Gastrocnemius medialis (tissue), 4 donors: ENCODE results near the gene KRT4.

ENCODE experiments used
- CTCF ChIP-seq, 5 experiments: fragments of 450-650 bp in 3 of 5; fragments of 200-600 bp in 2 of 5; sonication (generic) in 2 of 5; IDR thresholded peaks in 4 of 5; conservative IDR thresholded peaks in 1 of 5; 1 replicate in 4 of 5; 2 replicates in 1 of 5; pipeline ENCODE4 v1.5.1; 2016 to 2019; ENCODE audit warnings: antibody characterized with exemption in 5 of 5, mild to moderate bottlenecking in 3 of 5, moderate library complexity in 3 of 5
- POLR2A ChIP-seq, 2 donors: fragments of 450-650 bp; IDR thresholded peaks; one replicate each; pipeline ENCODE4 v1.6.1; 2017; ENCODE audit warnings: antibody characterized with exemption in 2 of 2, mild to moderate bottlenecking in 2 of 2, moderate library complexity in 2 of 2

DNA sequence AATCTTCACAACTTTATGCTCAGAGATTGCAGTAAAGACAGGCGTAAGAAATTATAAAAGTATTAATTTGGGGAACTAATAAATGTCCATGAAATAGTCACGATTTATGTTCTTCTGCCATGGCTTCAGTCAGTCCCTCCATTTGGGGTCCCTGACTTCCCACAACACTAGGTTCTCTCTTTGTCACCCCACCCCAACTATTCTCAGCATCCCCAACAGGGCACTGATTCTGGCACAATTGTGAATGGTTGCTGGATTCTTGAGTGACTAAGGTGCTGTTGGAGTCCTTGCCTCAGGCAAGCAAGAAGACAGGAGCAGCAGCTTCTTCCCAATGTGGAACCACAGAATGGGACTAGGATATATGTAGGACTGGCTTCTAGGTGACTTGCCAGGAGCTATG is 52.1 kb downstream of the KRT4 start:
- no peak for TF ChIP-seq CTCF (IDR thresholded peaks at IDR 0.05 in 4 of 5, conservative IDR thresholded peaks at IDR 0.05 in 1 of 5)
- TF ChIP-seq POLR2A (IDR thresholded peaks at IDR 0.05), result no peak
